Panc1 (cell line): ENCODE results near the gene UNKL. TPM values are rescaled to one million over a fixed set of nuclear protein-coding genes. Genes with fewer than 3 reads are reported as not detected.
A peak's percentile ranks its signal among the peaks of the same experiment; 100 is the strongest.

ENCODE experiments used
- ATAC-seq: fragments of 200-7000 bp; cut with Tn5 transposase; 2 replicates; pipeline ENCODE4 v1.9.1; 2020; ENCODE audit warnings: mild to moderate bottlenecking, moderate library complexity
- BruUV-seq: library from RNA; stranded (reverse); fragments of 400-500 nt; replicated peaks from 2 replicates; lab custom pipeline; 2021; lab: Mats Ljungman, UMichigan
- CTCF ChIA-PET: fragments of 300-600 bp; sonication (Branson Sonifier 250); formaldehyde crosslinking; loops from one replicate; lab custom pipeline; 2022; ENCODE audit warnings: antibody characterized with exemption; lab: Charles Lee
- POLR2A ChIA-PET: fragments of 300-600 bp; sonication (Branson Sonifier 250); formaldehyde crosslinking; loops from one replicate; lab custom pipeline; 2022; ENCODE audit warnings: antibody characterized with exemption; lab: Charles Lee
- DNase-seq: peaks from one replicate; pipeline ENCODE4 v3.0.0-alpha.2; 2010; ENCODE audit warnings: low read depth, low spot score
- H3K27ac ChIP-seq: 2 replicates; pipeline ENCODE4 v1.5.1; 2011; ENCODE audit warnings: mild to moderate bottlenecking, low read length, inconsistent platforms
- H3K27me3 ChIP-seq: fragments of 200-500 bp; sonication (Bioruptor generic); 2 replicates; pipeline ENCODE4 v1.6.0; 2014; ENCODE audit warnings: low read length, inconsistent platforms; ENCODE audit not compliant: control insufficient read depth, insufficient read depth
- H3K36me3 ChIP-seq: fragments of 200-500 bp; sonication (Bioruptor generic); 2 replicates; pipeline ENCODE4 v1.5.1; 2014; ENCODE audit warnings: inconsistent platforms, mild to moderate bottlenecking, low read length, moderate library complexity; ENCODE audit not compliant: control insufficient read depth, insufficient read depth
- H3K4me1 ChIP-seq: 2 replicates; pipeline ENCODE4 v1.5.1; 2011; ENCODE audit warnings: inconsistent platforms, mild to moderate bottlenecking, low read length, moderate library complexity; ENCODE audit not compliant: control insufficient read depth, insufficient read depth
- H3K4me3 ChIP-seq, 2 experiments: 2 replicates each; pipeline ENCODE4 v1.5.1; 2011 to 2012; ENCODE audit warnings: low read depth in 2 of 2, low read length in 2 of 2, mild to moderate bottlenecking in 2 of 2, inconsistent platforms in 1 of 2, moderate library complexity in 1 of 2
- H3K9me3 ChIP-seq: fragments of 200-500 bp; sonication (Bioruptor generic); 2 replicates; pipeline ENCODE4 v1.5.1; 2014; ENCODE audit warnings: low read depth, mild to moderate bottlenecking, inconsistent platforms, low read length, moderate library complexity; ENCODE audit not compliant: control insufficient read depth, insufficient read depth
- POLR2AphosphoS5 ChIP-seq: IDR thresholded peaks from 2 replicates; pipeline ENCODE4 v1.6.1; 2012; ENCODE audit warnings: mild to moderate bottlenecking, low read depth, low read length, moderate library complexity
- REST ChIP-seq, 2 experiments: IDR thresholded peaks; 2 replicates each; pipeline ENCODE4 v1.6.1; 2011 to 2012; ENCODE audit warnings: low read depth in 2 of 2, control low read depth in 1 of 2, low read length in 1 of 2, mild to moderate bottlenecking in 1 of 2, moderate library complexity in 1 of 2; ENCODE audit not compliant: insufficient read depth in 1 of 2
- SIN3A ChIP-seq: IDR thresholded peaks from 2 replicates; pipeline ENCODE4 v1.6.1; 2012; ENCODE audit warnings: low read depth, mild to moderate bottlenecking, low read length, moderate library complexity, borderline replicate concordance; ENCODE audit not compliant: insufficient read depth
- TCF7L2 ChIP-seq: IDR thresholded peaks from 2 replicates; pipeline ENCODE4 v1.6.1; 2011; ENCODE audit warnings: mild to moderate bottlenecking, low read depth, low read length, inconsistent platforms
- in situ Hi-C: cut with HindIII; loops from 2 replicates; pipeline ENCODE4 v1.10.0; 2016; ENCODE audit warnings: low sequenced_read_pairs, low pct_unique_long_range_greater_than_20kb
- intact Hi-C: fragments of 100-400 bp; cut with micrococcal nuclease; formaldehyde crosslinking; loops from one replicate; pipeline ENCODE4 v1.10.0; 2022; ENCODE audit not compliant: unreplicated experiment
- total RNA-seq: library from RNA; stranded (reverse); gene quantifications from one replicate; pipeline ENCODE4 v1.2.1, GENCODE V29; 2021; ENCODE audit not compliant: unreplicated experiment
- TF ChIP-seq, protein P1 (sequence below): fragments of 450-650 bp; IDR thresholded peaks from 2 replicates; pipeline ENCODE4 v1.5.1; 2017; ENCODE audit warnings: mild to moderate bottlenecking

The UNKL gene
- total RNA-seq, 1 experiment from 2014 or later, result 26.6 TPM

- H3K36me3 ChIP-seq, result peaks cover 8% of the 10 kb centered on the region; the same call in 1 of the 2 replicates
- TF ChIP-seq POLR2AphosphoS5, result no peak
- TF ChIP-seq, protein P1, sequence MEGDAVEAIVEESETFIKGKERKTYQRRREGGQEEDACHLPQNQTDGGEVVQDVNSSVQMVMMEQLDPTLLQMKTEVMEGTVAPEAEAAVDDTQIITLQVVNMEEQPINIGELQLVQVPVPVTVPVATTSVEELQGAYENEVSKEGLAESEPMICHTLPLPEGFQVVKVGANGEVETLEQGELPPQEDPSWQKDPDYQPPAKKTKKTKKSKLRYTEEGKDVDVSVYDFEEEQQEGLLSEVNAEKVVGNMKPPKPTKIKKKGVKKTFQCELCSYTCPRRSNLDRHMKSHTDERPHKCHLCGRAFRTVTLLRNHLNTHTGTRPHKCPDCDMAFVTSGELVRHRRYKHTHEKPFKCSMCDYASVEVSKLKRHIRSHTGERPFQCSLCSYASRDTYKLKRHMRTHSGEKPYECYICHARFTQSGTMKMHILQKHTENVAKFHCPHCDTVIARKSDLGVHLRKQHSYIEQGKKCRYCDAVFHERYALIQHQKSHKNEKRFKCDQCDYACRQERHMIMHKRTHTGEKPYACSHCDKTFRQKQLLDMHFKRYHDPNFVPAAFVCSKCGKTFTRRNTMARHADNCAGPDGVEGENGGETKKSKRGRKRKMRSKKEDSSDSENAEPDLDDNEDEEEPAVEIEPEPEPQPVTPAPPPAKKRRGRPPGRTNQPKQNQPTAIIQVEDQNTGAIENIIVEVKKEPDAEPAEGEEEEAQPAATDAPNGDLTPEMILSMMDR, result no peak
- no peak for TF ChIP-seq SIN3A
- no peak for TF ChIP-seq TCF7L2
- intact Hi-C loops, result no loop called here
- no peak for DNase-seq
- no peak for ATAC-seq
- H3K27ac ChIP-seq, result no peak overlapping the region
- POLR2A ChIA-PET, result interaction anchor here (0.7 kb wide), 1 partner anchor 25 kb away, joined by 4 read pairs; no protein-coding TSS in a partner anchor
- no TSS peak for BruUV-seq
- H3K9me3 ChIP-seq, result no peaks in the 10 kb centered on the region
- H3K4me1 ChIP-seq, result peaks cover 39% of the 10 kb centered on the region
- CTCF ChIA-PET, result no interaction called here
- H3K4me3 ChIP-seq, result no peak overlapping the region
- in situ Hi-C loops, result no loop called here
- H3K27me3 ChIP-seq, result no peaks in the 10 kb centered on the region
Observed at GRCh38 chr16:1354815-1355540, 59.5 kb downstream of the UNKL start.

GRCh38 chr16:1351582-1352362, 62.7 kb downstream of the UNKL start, which contains the start of the genes GNPTG and TSR3:
GNPTG (plus strand) TSS chr16:1351931; CDS start chr16:1351966, 35 bp downstream.
TSR3 (minus strand) TSS chr16:1351878; CDS start chr16:1351804, 74 bp downstream.
- BruUV-seq, result no TSS peak
- Histone ChIP-seq H3K27ac (peak within 1 kb of the TSS; percentile 78), H3K9me3 (no peaks in the 10 kb centered on the region), H3K36me3 (peaks cover 8% of the 10 kb centered on the region; the same call in 1 of the 2 replicates), H3K4me3 (peak within 1 kb of the TSS; percentile 86 to 94), H3K27me3 (no peaks in the 10 kb centered on the region), H3K4me1 (peaks cover 22% of the 10 kb centered on the region)
- ATAC-seq (peak; percentile 84), DNase-seq (no peak)
- intact Hi-C loops, result no loop called here
- ChIA-PET CTCF (no interaction called here), POLR2A (no interaction called here)
- TF ChIP-seq POLR2AphosphoS5, result peak; percentile 80
- TF ChIP-seq, protein P1, result no peak
- no peak for TF ChIP-seq TCF7L2
- peak; percentile 100 for TF ChIP-seq SIN3A
- TF ChIP-seq REST (IDR thresholded peaks at IDR 0.05; ENCODE audit: insufficient read depth in 1 of 2, low read depth in 2 of 2, low read length in 1 of 2), result peak in 1 of 2 experiments; percentile 65; a peak in 1 of 4 replicates
- in situ Hi-C loops, result no loop called here
